HepG2 (cell line): ENCODE measurements around the gene TTC23L. TPM values are rescaled to one million over a fixed set of nuclear protein-coding genes. Genes with fewer than 3 reads are reported as not detected.

Source experiments
- CCAR2 ChIP-seq: fragments of 200-400 bp; formaldehyde crosslinking; optimal IDR thresholded peaks from 2 replicates; pipeline ENCODE3; 2018; ENCODE audit warnings: low read depth, mild to moderate bottlenecking, low read length, moderate library complexity
- CREB3 ChIP-seq: sonication (generic); formaldehyde crosslinking; IDR thresholded peaks from 2 replicates; pipeline ENCODE4 v1.5.0; 2020; ENCODE audit warnings: missing genetic modification reagents
- DBP ChIP-seq: sonication (generic); formaldehyde crosslinking; IDR thresholded peaks from 2 replicates; pipeline ENCODE4 v1.4.0; 2020; ENCODE audit warnings: missing genetic modification reagents; ENCODE audit errors: not compliant biosample characterization
- ETV6 ChIP-seq: sonication (generic); formaldehyde crosslinking; conservative IDR thresholded peaks from 2 replicates; pipeline ENCODE4 v1.4.0; 2020; ENCODE audit warnings: missing genetic modification reagents
- HDAC2 ChIP-seq: sonication (generic); formaldehyde crosslinking; IDR thresholded peaks from 2 replicates; pipeline ENCODE4 v1.4.0; 2020; ENCODE audit warnings: missing genetic modification reagents
- HOXA5 ChIP-seq: sonication (generic); formaldehyde crosslinking; IDR thresholded peaks from 2 replicates; pipeline ENCODE4 v1.4.0; 2020; ENCODE audit warnings: missing genetic modification reagents
- NFKBIZ ChIP-seq: IDR thresholded peaks from 2 replicates; pipeline ENCODE4 v1.6.1; 2018; ENCODE audit warnings: missing genetic modification reagents, missing compliant biosample characterization
- NR2F6 ChIP-seq, 2 experiments: IDR thresholded peaks; 2 replicates each; pipeline ENCODE4 v1.6.1; 2016; ENCODE audit warnings: antibody characterized with exemption in 1 of 2, mild to moderate bottlenecking in 1 of 2
- PAWR ChIP-seq: sonication (generic); formaldehyde crosslinking; IDR thresholded peaks from 2 replicates; pipeline ENCODE4 v1.4.0; 2020; ENCODE audit warnings: missing genetic modification reagents, mild to moderate bottlenecking, borderline replicate concordance
- RBM22 ChIP-seq: fragments of 200-400 bp; formaldehyde crosslinking; optimal IDR thresholded peaks from 2 replicates; pipeline ENCODE3; 2017; ENCODE audit warnings: mild to moderate bottlenecking, low read length, moderate library complexity
- RFX3 ChIP-seq: IDR thresholded peaks from 2 replicates; pipeline ENCODE4 v1.6.1; 2016; ENCODE audit warnings: missing biosample characterization, missing genetic modification reagents
- SETDB1 ChIP-seq: sonication (generic); formaldehyde crosslinking; IDR thresholded peaks from 2 replicates; pipeline ENCODE4 v1.5.1; 2020; ENCODE audit warnings: missing genetic modification reagents, mild to moderate bottlenecking, borderline replicate concordance
- SKI ChIP-seq: fragments of 450-650 bp; IDR thresholded peaks from one replicate; pipeline ENCODE4 v1.6.1; 2018; ENCODE audit warnings: mild to moderate bottlenecking; ENCODE audit not compliant: partially characterized antibody
- TMF1 ChIP-seq: sonication (generic); formaldehyde crosslinking; IDR thresholded peaks from 2 replicates; pipeline ENCODE4 v1.8.1; 2022; ENCODE audit warnings: low read depth, missing genetic modification reagents
- ZNF230 ChIP-seq: sonication (generic); formaldehyde crosslinking; IDR thresholded peaks from 2 replicates; pipeline ENCODE4 v1.4.0; 2020; ENCODE audit warnings: mild to moderate bottlenecking, missing genetic modification reagents
- ZNF549 ChIP-seq: sonication (generic); formaldehyde crosslinking; IDR thresholded peaks from 2 replicates; pipeline ENCODE4 v1.5.0; 2020; ENCODE audit warnings: missing genetic modification reagents
- ZNF7 ChIP-seq: IDR thresholded peaks from 2 replicates; pipeline ENCODE4 v1.6.1; 2016; ENCODE audit warnings: missing biosample characterization, missing genetic modification reagents
- ZNF773 ChIP-seq: sonication (generic); formaldehyde crosslinking; IDR thresholded peaks from 2 replicates; pipeline ENCODE4 v1.4.0; 2020; ENCODE audit warnings: missing genetic modification reagents, borderline replicate concordance
- polyA plus RNA-seq, 8 experiments: library from polyadenylated mRNA; depleted of rRNA in 3 of 8; stranded (reverse) in 7 of 8; unstranded in 1 of 8; fragments of >200 nt; fragmentation: Illumina TruSeq in 4 of 8; extraction: Trizol in 4 of 8; gene quantifications; 2 replicates each; pipeline versions ENCODE4 v1.2.1 to v1.2.3, GENCODE V29; 2011 to 2016; ENCODE audit warnings: low read depth in 4 of 8, missing spikeins in 1 of 8, mixed read lengths in 1 of 8; ENCODE audit not compliant: insufficient read depth in 1 of 8
- total RNA-seq, 5 experiments: library from RNA; depleted of rRNA; stranded (reverse); fragments of >200 nt; fragmentation: Illumina TruSeq; extraction: Trizol; gene quantifications; 2 replicates each; pipeline ENCODE4 v1.2.3, GENCODE V29; 2016; ENCODE audit warnings: low read depth in 1 of 5
- TF ChIP-seq, protein P1 (sequence below): sonication (generic); formaldehyde crosslinking; IDR thresholded peaks from 2 replicates; pipeline ENCODE4 v1.4.0; 2020; ENCODE audit warnings: missing genetic modification reagents
- TF ChIP-seq, protein P2 (sequence below): sonication (generic); formaldehyde crosslinking; IDR thresholded peaks from 2 replicates; pipeline ENCODE4 v1.5.1; 2020; ENCODE audit warnings: missing genetic modification reagents, mild to moderate bottlenecking, borderline replicate concordance
- TF ChIP-seq, protein P3 (sequence below): sonication (generic); formaldehyde crosslinking; IDR thresholded peaks from 2 replicates; pipeline ENCODE4 v1.4.0; 2020; ENCODE audit warnings: missing genetic modification reagents

TTC23L gene
- total and polyA plus RNA-seq, 2 of the 13 experiments (the other 11 are each of a cell fraction or from before 2014, with no cell fraction given), result 0.37 to 1.4 TPM

- TF ChIP-seq, protein P1, sequence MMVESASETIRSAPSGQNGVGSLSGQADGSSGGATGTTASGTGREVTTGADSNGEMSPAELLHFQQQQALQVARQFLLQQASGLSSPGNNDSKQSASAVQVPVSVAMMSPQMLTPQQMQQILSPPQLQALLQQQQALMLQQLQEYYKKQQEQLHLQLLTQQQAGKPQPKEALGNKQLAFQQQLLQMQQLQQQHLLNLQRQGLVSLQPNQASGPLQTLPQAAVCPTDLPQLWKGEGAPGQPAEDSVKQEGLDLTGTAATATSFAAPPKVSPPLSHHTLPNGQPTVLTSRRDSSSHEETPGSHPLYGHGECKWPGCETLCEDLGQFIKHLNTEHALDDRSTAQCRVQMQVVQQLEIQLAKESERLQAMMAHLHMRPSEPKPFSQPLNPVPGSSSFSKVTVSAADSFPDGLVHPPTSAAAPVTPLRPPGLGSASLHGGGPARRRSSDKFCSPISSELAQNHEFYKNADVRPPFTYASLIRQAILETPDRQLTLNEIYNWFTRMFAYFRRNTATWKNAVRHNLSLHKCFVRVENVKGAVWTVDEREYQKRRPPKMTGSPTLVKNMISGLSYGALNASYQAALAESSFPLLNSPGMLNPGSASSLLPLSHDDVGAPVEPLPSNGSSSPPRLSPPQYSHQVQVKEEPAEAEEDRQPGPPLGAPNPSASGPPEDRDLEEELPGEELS, result peak; percentile 72; the same call in 1 of the 2 replicates
- no peak; the same call in 1 of the 2 replicates for TF ChIP-seq ZNF549 (CRISPR knock-in tag)
- no peak for TF ChIP-seq NFKBIZ
- TF ChIP-seq ZNF230 (CRISPR knock-in tag), result peak; percentile 71
- TF ChIP-seq DBP (CRISPR knock-in tag), result no peak
- 0 out of 2 replicates have a peak, but pooled peaks have one; percentile 20 for TF ChIP-seq ZNF7
- TF ChIP-seq, protein P2, sequence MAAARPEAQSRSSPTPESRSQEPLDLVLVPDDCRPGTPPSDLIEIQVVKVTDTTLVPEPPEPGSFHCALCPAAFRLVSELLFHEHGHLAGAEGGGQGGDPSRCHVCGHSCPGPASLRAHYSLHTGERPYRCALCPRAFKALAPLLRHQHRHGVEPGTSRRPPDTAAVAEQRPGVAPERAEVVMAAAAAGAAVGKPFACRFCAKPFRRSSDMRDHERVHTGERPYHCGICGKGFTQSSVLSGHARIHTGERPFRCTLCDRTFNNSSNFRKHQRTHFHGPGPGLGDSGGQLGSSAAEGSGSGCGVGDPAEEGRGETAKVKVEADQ (CRISPR knock-in tag), result peak; percentile 82
- 0 out of 2 replicates have a peak, but pooled peaks have one; percentile 47 for TF ChIP-seq PAWR (CRISPR knock-in tag)
- TF ChIP-seq HOXA5, result peak; percentile 91
- TF ChIP-seq, protein P3, sequence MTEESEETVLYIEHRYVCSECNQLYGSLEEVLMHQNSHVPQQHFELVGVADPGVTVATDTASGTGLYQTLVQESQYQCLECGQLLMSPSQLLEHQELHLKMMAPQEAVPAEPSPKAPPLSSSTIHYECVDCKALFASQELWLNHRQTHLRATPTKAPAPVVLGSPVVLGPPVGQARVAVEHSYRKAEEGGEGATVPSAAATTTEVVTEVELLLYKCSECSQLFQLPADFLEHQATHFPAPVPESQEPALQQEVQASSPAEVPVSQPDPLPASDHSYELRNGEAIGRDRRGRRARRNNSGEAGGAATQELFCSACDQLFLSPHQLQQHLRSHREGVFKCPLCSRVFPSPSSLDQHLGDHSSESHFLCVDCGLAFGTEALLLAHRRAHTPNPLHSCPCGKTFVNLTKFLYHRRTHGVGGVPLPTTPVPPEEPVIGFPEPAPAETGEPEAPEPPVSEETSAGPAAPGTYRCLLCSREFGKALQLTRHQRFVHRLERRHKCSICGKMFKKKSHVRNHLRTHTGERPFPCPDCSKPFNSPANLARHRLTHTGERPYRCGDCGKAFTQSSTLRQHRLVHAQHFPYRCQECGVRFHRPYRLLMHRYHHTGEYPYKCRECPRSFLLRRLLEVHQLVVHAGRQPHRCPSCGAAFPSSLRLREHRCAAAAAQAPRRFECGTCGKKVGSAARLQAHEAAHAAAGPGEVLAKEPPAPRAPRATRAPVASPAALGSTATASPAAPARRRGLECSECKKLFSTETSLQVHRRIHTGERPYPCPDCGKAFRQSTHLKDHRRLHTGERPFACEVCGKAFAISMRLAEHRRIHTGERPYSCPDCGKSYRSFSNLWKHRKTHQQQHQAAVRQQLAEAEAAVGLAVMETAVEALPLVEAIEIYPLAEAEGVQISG (CRISPR knock-in tag), result peak; percentile 95
- TF ChIP-seq RBM22, result peak; percentile 100
- TF ChIP-seq RFX3, result peak; percentile 100
- 0 out of 2 replicates have a peak, but pooled peaks have one; percentile 66 for TF ChIP-seq CREB3
- no peak for TF ChIP-seq NR2F6 (IDR thresholded peaks at IDR 0.05)
- TF ChIP-seq NR2F6 (CRISPR knock-in tag; IDR thresholded peaks at IDR 0.05), result peak; percentile 76; the same call in 1 of the 2 replicates
- no peak for TF ChIP-seq SETDB1
- peak; percentile 85 for TF ChIP-seq HDAC2 (CRISPR knock-in tag)
- TF ChIP-seq CCAR2, result no peak
- TF ChIP-seq TMF1 (CRISPR knock-in tag), result 0 out of 2 replicates have a peak, but pooled peaks have one; percentile 70
- TF ChIP-seq ETV6 (CRISPR knock-in tag), result peak; percentile 72; the same call in 1 of the 2 replicates
- peak; percentile 89 for TF ChIP-seq SKI
- TF ChIP-seq ZNF773 (CRISPR knock-in tag), result peak; percentile 77; the same call in 1 of the 2 replicates
Measured at GRCh38 chr5:34838785-34839714, at the start of gene TTC23L (continued).
